K562 (cell line): ENCODE data around the gene UBE2R2. TPM values are rescaled to one million over a fixed set of nuclear protein-coding genes. Genes with fewer than 3 reads are reported as not detected.

ENCODE experiments used
- ATAC-seq: fragments of 200-7000 bp; cut with Tn5 transposase; 3 replicates; pipeline ENCODE4 v1.9.1; 2020; ENCODE audit warnings: moderate library complexity
- BruUV-seq: library from RNA; stranded (reverse); fragments of 400-500 nt; replicated peaks from 2 replicates; lab custom pipeline; 2021; lab: Mats Ljungman, UMichigan
- CTCF ChIA-PET: fragments of 300-600 bp; formaldehyde crosslinking; extraction: SDS; loops from one replicate; lab custom pipeline; 2021; ENCODE audit warnings: low intra/inter-chr PET ratio; lab: Yijun Ruan, JAX
- POLR2A ChIA-PET: fragments of 300-600, 350-650 bp; sonication (Branson Sonifier 250); formaldehyde crosslinking; extraction: SDS; loops from one replicate; lab custom pipeline; 2021; ENCODE audit warnings: antibody characterized with exemption, inconsistent platforms; lab: Yijun Ruan, JAX
- DNase-seq, 4 experiments: peaks; one replicate each; pipeline versions ENCODE4 v3.0.0 to v3.0.0-alpha.2; 2011 to 2018; ENCODE audit warnings: low spot score in 3 of 4, mixed read lengths in 3 of 4; ENCODE audit errors: extremely low read depth in 1 of 4
- FAIRE-seq: peaks from 2 replicates; lab custom pipeline; 2011; peaks lifted over from hg19 to GRCh38; lab: Jason Lieb, UNC
- H2AFZ ChIP-seq: 2 replicates; pipeline ENCODE4 v1.6.0; 2011; ENCODE audit warnings: low read depth, low read length, control low read depth, inconsistent platforms
- H3K27ac ChIP-seq: fragments of 200-600 bp; 3 replicates; pipeline ENCODE4 v1.8.0; 2011; ENCODE audit warnings: low read depth, mild to moderate bottlenecking, control low read depth, inconsistent platforms, low read length, moderate library complexity, mixed read lengths; ENCODE audit errors: extremely low read depth
- H3K27me3 ChIP-seq, 2 experiments: fragments of 300-600 bp in 1 of 2; 2 replicates in 1 of 2; 3 replicates in 1 of 2; pipeline versions ENCODE4 v1.6.0 to v1.8.0; 2011; ENCODE audit warnings: inconsistent platforms in 2 of 2, low read length in 2 of 2, mild to moderate bottlenecking in 1 of 2, mixed read lengths in 1 of 2, moderate library complexity in 1 of 2; ENCODE audit not compliant: control insufficient read depth in 2 of 2, insufficient read depth in 2 of 2
- H3K36me3 ChIP-seq: fragments of 300-600 bp; 3 replicates; pipeline ENCODE4 v1.8.0; 2011; ENCODE audit warnings: mild to moderate bottlenecking, low read length, inconsistent platforms; ENCODE audit not compliant: control insufficient read depth, insufficient read depth
- H3K4me1 ChIP-seq, 2 experiments: fragments of 200-600 bp in 1 of 2; replicated peaks in 1 of 2; 2 replicates in 1 of 2; 3 replicates in 1 of 2; pipeline versions ENCODE4 v1.5.1 to v1.8.0; 2011; ENCODE audit warnings: inconsistent platforms in 2 of 2, low read length in 2 of 2, mild to moderate bottlenecking in 1 of 2, mixed read lengths in 1 of 2, moderate library complexity in 1 of 2; ENCODE audit not compliant: control insufficient read depth in 2 of 2, insufficient read depth in 2 of 2
- H3K4me2 ChIP-seq: 2 replicates; pipeline ENCODE4 v1.6.1; 2011; ENCODE audit warnings: low read length, control low read depth, inconsistent platforms, mixed read lengths; ENCODE audit not compliant: insufficient read depth
- H3K4me3 ChIP-seq: fragments of 200-600 bp; sonication (generic), shearing (Covaris generic); 2 replicates; pipeline ENCODE4 v1.5.1; 2016; ENCODE audit warnings: control low read depth, inconsistent platforms
- H3K79me2 ChIP-seq: fragments of 200-600 bp; 3 replicates; pipeline ENCODE4 v1.8.0; 2011; ENCODE audit warnings: low read length, inconsistent platforms; ENCODE audit not compliant: control insufficient read depth, insufficient read depth
- H3K9ac ChIP-seq, 2 experiments: 2 replicates each; pipeline versions ENCODE4 v1.6.0 to v1.6.1; 2011; ENCODE audit warnings: low read depth in 2 of 2, low read length in 2 of 2, control low read depth in 1 of 2, inconsistent platforms in 1 of 2, mild to moderate bottlenecking in 1 of 2, mixed read lengths in 1 of 2; ENCODE audit not compliant: insufficient read depth in 1 of 2
- H3K9me1 ChIP-seq: one replicate; pipeline ENCODE4 v1.6.0; 2011; ENCODE audit warnings: inconsistent platforms, mild to moderate bottlenecking, low read length, moderate library complexity; ENCODE audit not compliant: control insufficient read depth, insufficient read depth
- H3K9me3 ChIP-seq: replicated peaks from 2 replicates; pipeline ENCODE4 v1.5.1; 2011; ENCODE audit warnings: low read depth, low read length, inconsistent platforms; ENCODE audit not compliant: control insufficient read depth, insufficient read depth
- H4K20me1 ChIP-seq: replicated peaks from 2 replicates; pipeline ENCODE4 v1.6.1; 2011; ENCODE audit warnings: low read length, inconsistent platforms, mixed read lengths; ENCODE audit not compliant: control insufficient read depth, insufficient read depth
- ARID2 ChIP-seq: fragments of 450-650 bp; IDR thresholded peaks from 2 replicates; pipeline ENCODE4 v1.6.1; 2017; ENCODE audit warnings: antibody characterized with exemption, mild to moderate bottlenecking
- CHD1 ChIP-seq: fragments of 200-600 bp; sonication (generic); IDR thresholded peaks from one replicate; pipeline ENCODE4 v1.6.1; 2012; ENCODE audit warnings: mild to moderate bottlenecking, moderate library complexity, low read length, inconsistent platforms
- NFYB ChIP-seq: IDR thresholded peaks from 2 replicates; pipeline ENCODE4 v1.6.1; 2011; ENCODE audit warnings: mild to moderate bottlenecking, moderate library complexity; ENCODE audit not compliant: insufficient read length; ENCODE audit errors: extremely low read depth
- RFX1 ChIP-seq: fragments of 450-650 bp; IDR thresholded peaks from 2 replicates; pipeline ENCODE4 v1.6.1; 2016; ENCODE audit warnings: mild to moderate bottlenecking, moderate library complexity
- TCF7L2 ChIP-seq: fragments of 150-350 bp; IDR thresholded peaks from 2 replicates; pipeline ENCODE4 v1.6.1; 2016; ENCODE audit warnings: low read depth, mild to moderate bottlenecking, low read length, moderate library complexity
- TGIF2 ChIP-seq: sonication (generic); formaldehyde crosslinking; IDR thresholded peaks from 2 replicates; pipeline ENCODE4 v1.8.1; 2022; ENCODE audit warnings: mild to moderate bottlenecking, missing genetic modification reagents, moderate library complexity
- ZC3H8 ChIP-seq: fragments of 450-650 bp; IDR thresholded peaks from 2 replicates; pipeline ENCODE4 v1.6.1; 2017
- ZNF586 ChIP-seq: fragments of 450-650 bp; formaldehyde crosslinking; conservative IDR thresholded peaks from 2 replicates; pipeline ENCODE4 v1.4.0; 2020; ENCODE audit warnings: mild to moderate bottlenecking, moderate library complexity
- ZNF717 ChIP-seq: fragments of 250-450 bp; sonication (Bioruptor Pico); IDR thresholded peaks from 2 replicates; pipeline ENCODE4 v1.5.0; 2021
- WGBS: fragments of 100-300 bp; shearing (Covaris generic); methylation state at CpG from one replicate; pipeline ENCODE4 v1.1.6; 2016; ENCODE audit warnings: low coverage, mixed read lengths; ENCODE audit not compliant: insufficient coverage; ENCODE audit errors: missing lambda C conversion rate; 5-methylcytosine and 5-hydroxymethylcytosine counted together
- in situ Hi-C: fragments of 300-500 bp; cut with MboI; formaldehyde crosslinking; loops from 4 replicates; pipeline ENCODE4 v1.15.0; 2018; ENCODE audit warnings: inconsistent platforms, mixed read lengths
- intact Hi-C: fragments of 100-400 bp; cut with micrococcal nuclease; formaldehyde crosslinking; loops from 2 replicates; pipeline ENCODE4 v1.14.2; 2022
- polyA plus RNA-seq, 8 experiments: library from polyadenylated mRNA; depleted of rRNA in 4 of 8; stranded (reverse) in 5 of 8; unstranded in 3 of 8; fragments of >200 nt; fragmentation: Nextera tagmentation in 2 of 8; fragmentation: Illumina TruSeq in 1 of 8; extraction: Ambion mirVana in 2 of 8; extraction: Trizol in 1 of 8; gene quantifications; 2 replicates each; pipeline versions ENCODE4 v1.2.1 to v1.2.3, GENCODE V29; 2011 to 2014; ENCODE audit warnings: inconsistent platforms in 1 of 8, missing spikeins in 1 of 8
- total RNA-seq, 7 experiments: library from RNA; depleted of rRNA in 6 of 7; stranded (reverse); fragments of >200 nt in 6 of 7; fragmentation: Illumina TruSeq in 2 of 7; extraction: Trizol in 2 of 7; gene quantifications; 2 replicates each; pipeline versions ENCODE4 v1.2.1 to v1.2.3, GENCODE V29; 2011 to 2021; ENCODE audit warnings: low replicate concordance in 1 of 7
- TF ChIP-seq, protein P1 (sequence below): sonication (generic); formaldehyde crosslinking; IDR thresholded peaks from 2 replicates; pipeline ENCODE4 v1.8.0; 2023; ENCODE audit warnings: mild to moderate bottlenecking, missing genetic modification reagents

The UBE2R2 gene
- total and polyA plus RNA-seq, 9 of the 15 experiments (the other 6 are each of a cell fraction or from before 2014, with no cell fraction given): 7.8 to 26.2 (median 11.8) TPM

GRCh38 chr9:33908114-33908513, 91.2 kb downstream of the UBE2R2 start:
- H3K79me2 ChIP-seq: peaks cover 24% of the 10 kb centered on the region; the same call in 2 of the 3 replicates
- no TSS peak for BruUV-seq
- H2AFZ ChIP-seq: no peak overlapping the region
- H4K20me1 ChIP-seq: no peaks in the 10 kb centered on the region
- in situ Hi-C loops: no loop called here
- DNase-seq (no peak), ATAC-seq (no peak), FAIRE-seq (no peak)
- WGBS: 98% methylated on average over 3 of the region's 3 CpGs
- H3K4me3 ChIP-seq: no peak overlapping the region
- no peak overlapping the region for H3K9ac ChIP-seq
- no peak overlapping the region for H3K4me2 ChIP-seq
- H3K27me3 ChIP-seq: no peaks in the 10 kb centered on the region
- H3K9me1 ChIP-seq: no peaks in the 10 kb centered on the region
- intact Hi-C loops: no loop called here
- H3K36me3 ChIP-seq: peaks cover 30% of the 10 kb centered on the region; the same call in 1 of the 3 replicates
- CTCF ChIA-PET: no interaction called here
- no peak for TF ChIP-seq TCF7L2
- TF ChIP-seq CHD1: no peak
- TF ChIP-seq ARID2: no peak
- TF ChIP-seq RFX1: peak; percentile 57
- no peak for TF ChIP-seq ZNF586
- no peak for TF ChIP-seq ZNF717 (CRISPR knock-in tag)
- TF ChIP-seq, protein P1, sequence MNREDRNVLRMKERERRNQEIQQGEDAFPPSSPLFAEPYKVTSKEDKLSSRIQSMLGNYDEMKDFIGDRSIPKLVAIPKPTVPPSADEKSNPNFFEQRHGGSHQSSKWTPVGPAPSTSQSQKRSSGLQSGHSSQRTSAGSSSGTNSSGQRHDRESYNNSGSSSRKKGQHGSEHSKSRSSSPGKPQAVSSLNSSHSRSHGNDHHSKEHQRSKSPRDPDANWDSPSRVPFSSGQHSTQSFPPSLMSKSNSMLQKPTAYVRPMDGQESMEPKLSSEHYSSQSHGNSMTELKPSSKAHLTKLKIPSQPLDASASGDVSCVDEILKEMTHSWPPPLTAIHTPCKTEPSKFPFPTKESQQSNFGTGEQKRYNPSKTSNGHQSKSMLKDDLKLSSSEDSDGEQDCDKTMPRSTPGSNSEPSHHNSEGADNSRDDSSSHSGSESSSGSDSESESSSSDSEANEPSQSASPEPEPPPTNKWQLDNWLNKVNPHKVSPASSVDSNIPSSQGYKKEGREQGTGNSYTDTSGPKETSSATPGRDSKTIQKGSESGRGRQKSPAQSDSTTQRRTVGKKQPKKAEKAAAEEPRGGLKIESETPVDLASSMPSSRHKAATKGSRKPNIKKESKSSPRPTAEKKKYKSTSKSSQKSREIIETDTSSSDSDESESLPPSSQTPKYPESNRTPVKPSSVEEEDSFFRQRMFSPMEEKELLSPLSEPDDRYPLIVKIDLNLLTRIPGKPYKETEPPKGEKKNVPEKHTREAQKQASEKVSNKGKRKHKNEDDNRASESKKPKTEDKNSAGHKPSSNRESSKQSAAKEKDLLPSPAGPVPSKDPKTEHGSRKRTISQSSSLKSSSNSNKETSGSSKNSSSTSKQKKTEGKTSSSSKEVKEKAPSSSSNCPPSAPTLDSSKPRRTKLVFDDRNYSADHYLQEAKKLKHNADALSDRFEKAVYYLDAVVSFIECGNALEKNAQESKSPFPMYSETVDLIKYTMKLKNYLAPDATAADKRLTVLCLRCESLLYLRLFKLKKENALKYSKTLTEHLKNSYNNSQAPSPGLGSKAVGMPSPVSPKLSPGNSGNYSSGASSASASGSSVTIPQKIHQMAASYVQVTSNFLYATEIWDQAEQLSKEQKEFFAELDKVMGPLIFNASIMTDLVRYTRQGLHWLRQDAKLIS: no peak
- TF ChIP-seq ZC3H8: no peak
- no peak for TF ChIP-seq TGIF2
- peak; percentile 31 for TF ChIP-seq NFYB
- no peaks in the 10 kb centered on the region for H3K9me3 ChIP-seq
- POLR2A ChIA-PET: no interaction called here
- no peak overlapping the region for H3K27ac ChIP-seq
- no peaks in the 10 kb centered on the region for H3K4me1 ChIP-seq
